Ovary (tissue), 3 donors: Measurements from ENCODE around the gene PTPN9.

Experiments
- EP300 ChIP-seq: sonication (generic); formaldehyde crosslinking; IDR thresholded peaks from one replicate; pipeline ENCODE4 v1.6.1; 2017; ENCODE audit warnings: antibody characterized with exemption
- POLR2A ChIP-seq: fragments of 450-650 bp; IDR thresholded peaks from one replicate; pipeline ENCODE4 v1.6.1; 2017; ENCODE audit warnings: antibody characterized with exemption, mild to moderate bottlenecking, moderate library complexity
- TF ChIP-seq, protein P1 (sequence below), 3 donors: fragments of 450-650 bp in 2 of 3; fragments of 200-600 bp in 1 of 3; IDR thresholded peaks; one replicate each; pipeline versions ENCODE4 v1.5.1 to v1.8.0; 2016 to 2022; ENCODE audit warnings: antibody characterized with exemption in 3 of 3, mild to moderate bottlenecking in 1 of 3
- donor health status: DM: no; HTN: no; CAD: no.

GRCh38 chr15:75420698-75421097 is 158.4 kb downstream of the PTPN9 start:
- TF ChIP-seq, protein P1, sequence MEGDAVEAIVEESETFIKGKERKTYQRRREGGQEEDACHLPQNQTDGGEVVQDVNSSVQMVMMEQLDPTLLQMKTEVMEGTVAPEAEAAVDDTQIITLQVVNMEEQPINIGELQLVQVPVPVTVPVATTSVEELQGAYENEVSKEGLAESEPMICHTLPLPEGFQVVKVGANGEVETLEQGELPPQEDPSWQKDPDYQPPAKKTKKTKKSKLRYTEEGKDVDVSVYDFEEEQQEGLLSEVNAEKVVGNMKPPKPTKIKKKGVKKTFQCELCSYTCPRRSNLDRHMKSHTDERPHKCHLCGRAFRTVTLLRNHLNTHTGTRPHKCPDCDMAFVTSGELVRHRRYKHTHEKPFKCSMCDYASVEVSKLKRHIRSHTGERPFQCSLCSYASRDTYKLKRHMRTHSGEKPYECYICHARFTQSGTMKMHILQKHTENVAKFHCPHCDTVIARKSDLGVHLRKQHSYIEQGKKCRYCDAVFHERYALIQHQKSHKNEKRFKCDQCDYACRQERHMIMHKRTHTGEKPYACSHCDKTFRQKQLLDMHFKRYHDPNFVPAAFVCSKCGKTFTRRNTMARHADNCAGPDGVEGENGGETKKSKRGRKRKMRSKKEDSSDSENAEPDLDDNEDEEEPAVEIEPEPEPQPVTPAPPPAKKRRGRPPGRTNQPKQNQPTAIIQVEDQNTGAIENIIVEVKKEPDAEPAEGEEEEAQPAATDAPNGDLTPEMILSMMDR (IDR thresholded peaks at IDR 0.05): no peak
- TF ChIP-seq POLR2A (no peak), EP300 (no peak)
